ENCODE data around the gene DOCK2. TPM values are rescaled to one million over a fixed set of nuclear protein-coding genes. Genes with fewer than 3 reads are reported as not detected.

Gene DOCK2
- total RNA-seq, 2 donors from 2014 or later, result 32.1 to 40.3 TPM

DNA sequence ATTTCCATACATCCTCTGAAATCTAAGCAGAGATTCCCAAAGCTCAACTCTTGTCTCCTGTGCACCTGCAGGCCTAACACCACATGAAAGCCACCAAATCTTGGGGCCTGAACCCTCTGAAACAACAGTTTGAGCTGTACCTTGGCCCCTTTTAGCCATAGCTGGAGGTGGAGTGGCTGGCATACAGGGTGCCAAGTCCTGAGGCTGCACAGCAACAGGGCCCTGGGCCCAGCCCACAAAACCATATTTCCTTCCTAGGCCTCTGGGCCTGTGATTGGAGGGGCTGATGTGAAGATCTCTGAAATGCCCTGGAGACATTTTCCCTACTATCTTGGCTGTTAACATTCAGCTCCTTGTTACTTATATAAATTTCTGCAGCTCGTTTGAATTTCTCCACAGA lies 26.5 kb downstream of the DOCK2 start:
- no peaks in the 10 kb centered on the region for H3K9me3 ChIP-seq
- H3K27ac ChIP-seq, result no peak overlapping the region
- ATAC-seq (ENCODE audit: insufficient number of reproducible peaks, low FRiP score, low read depth), result no peak
- H3K36me3 ChIP-seq, result no peaks in the 10 kb centered on the region
- H3K4me1 ChIP-seq (ENCODE audit: control insufficient read depth in 1 of 2, low read depth in 2 of 2), result peaks cover 0 to under 1% of the 10 kb centered on the region in 2 donors
- no peak overlapping the region for H3K4me3 ChIP-seq
- TF ChIP-seq, protein P1, sequence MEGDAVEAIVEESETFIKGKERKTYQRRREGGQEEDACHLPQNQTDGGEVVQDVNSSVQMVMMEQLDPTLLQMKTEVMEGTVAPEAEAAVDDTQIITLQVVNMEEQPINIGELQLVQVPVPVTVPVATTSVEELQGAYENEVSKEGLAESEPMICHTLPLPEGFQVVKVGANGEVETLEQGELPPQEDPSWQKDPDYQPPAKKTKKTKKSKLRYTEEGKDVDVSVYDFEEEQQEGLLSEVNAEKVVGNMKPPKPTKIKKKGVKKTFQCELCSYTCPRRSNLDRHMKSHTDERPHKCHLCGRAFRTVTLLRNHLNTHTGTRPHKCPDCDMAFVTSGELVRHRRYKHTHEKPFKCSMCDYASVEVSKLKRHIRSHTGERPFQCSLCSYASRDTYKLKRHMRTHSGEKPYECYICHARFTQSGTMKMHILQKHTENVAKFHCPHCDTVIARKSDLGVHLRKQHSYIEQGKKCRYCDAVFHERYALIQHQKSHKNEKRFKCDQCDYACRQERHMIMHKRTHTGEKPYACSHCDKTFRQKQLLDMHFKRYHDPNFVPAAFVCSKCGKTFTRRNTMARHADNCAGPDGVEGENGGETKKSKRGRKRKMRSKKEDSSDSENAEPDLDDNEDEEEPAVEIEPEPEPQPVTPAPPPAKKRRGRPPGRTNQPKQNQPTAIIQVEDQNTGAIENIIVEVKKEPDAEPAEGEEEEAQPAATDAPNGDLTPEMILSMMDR (IDR thresholded peaks at IDR 0.05), result no peak
- no peaks in the 10 kb centered on the region for H3K27me3 ChIP-seq (replicated peaks; ENCODE audit: insufficient read depth)
- no peak for DNase-seq (ENCODE audit: low spot score)

DNA sequence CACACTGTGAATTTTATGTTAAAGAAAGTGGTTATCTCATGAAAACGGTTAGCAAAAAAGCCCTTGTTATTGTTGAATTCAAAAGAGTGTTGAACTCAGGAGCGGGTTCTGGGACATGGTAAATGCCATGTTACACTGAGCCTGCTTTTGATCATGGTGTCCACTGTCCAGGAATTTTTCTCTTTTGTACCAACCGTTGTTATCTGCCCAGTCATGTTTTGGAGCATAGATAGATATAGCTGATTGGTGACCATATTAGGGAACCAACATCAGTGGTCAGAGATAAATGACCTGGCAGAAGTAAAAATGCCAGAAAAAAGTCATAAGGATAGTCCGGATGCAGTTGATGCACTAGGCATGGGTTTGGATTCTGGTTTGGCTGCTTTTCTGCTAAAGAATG lies 29.3 kb downstream of the DOCK2 start:
- DNase-seq (ENCODE audit: low spot score) (no peak), ATAC-seq (ENCODE audit: insufficient number of reproducible peaks, low FRiP score, low read depth) (no peak)
- no peaks in the 10 kb centered on the region for H3K9me3 ChIP-seq
- TF ChIP-seq, protein P1 (IDR thresholded peaks at IDR 0.05), result no peak
- peaks cover 0 to 6% of the 10 kb centered on the region in 2 donors for H3K4me1 ChIP-seq (ENCODE audit: control insufficient read depth in 1 of 2, low read depth in 2 of 2)
- no peak overlapping the region for H3K4me3 ChIP-seq
- H3K27me3 ChIP-seq (replicated peaks; ENCODE audit: insufficient read depth), result no peaks in the 10 kb centered on the region
- H3K36me3 ChIP-seq, result no peaks in the 10 kb centered on the region
- H3K27ac ChIP-seq, result no peak overlapping the region

DNA sequence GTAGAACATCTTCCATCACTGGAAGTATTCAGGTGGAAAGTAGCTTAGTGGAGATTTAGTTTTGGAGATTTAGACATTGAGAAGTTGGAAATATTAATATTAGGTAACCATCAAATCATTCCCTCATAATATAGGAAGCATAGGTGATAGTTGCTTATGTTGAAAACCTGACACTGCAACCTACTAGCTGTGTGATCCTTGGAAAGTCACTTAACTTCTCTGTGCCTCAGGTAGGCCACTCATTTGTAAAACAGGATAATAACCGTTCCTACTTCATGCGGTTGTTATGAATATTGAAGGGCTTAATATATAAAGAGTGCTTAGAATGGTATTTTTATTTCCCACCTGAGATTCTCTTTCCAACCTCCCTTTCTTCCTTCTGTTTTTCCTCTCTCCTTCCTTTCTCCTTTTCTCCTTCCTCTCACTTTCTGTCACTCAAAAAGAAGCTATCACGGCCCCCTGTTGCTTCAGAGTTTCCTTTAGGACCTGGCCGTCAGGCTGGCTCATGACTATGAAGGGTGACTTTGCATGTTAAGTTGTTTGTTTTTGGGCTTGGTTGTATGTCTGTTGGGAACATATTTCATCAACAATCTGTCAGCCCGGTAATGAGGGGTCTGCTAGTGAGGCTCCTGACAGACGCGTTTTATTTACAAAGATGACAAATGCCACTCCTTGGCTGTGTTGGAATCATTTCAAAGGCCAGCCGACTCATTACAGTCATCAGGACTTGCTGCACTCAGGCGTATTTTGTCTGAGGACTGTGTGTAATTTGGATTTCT lies 31.0 kb downstream of the DOCK2 start:
- H3K4me1 ChIP-seq (ENCODE audit: control insufficient read depth in 1 of 2, low read depth in 2 of 2), result peaks cover 0 to 6% of the 10 kb centered on the region in 2 donors

DNA sequence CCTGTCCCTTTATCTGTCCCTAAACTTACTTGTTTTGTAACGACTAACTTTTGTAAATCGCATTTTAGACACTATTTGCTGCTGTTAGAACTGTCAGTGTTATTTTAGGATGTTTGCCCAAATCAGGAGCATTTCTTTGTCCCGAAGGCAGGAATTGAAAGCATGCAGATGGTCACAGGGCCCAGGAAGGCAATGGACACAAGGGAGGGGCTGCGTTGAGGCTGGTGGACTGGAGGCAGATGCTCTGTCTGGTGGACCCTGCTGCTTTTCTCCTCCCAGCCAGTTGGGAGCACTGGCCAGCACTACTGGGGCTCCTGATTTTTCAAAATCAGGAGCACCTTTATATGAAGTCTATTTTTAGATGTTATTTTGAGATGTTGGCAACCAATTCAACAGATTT lies 31.7 kb downstream of the DOCK2 start:
- H3K36me3 ChIP-seq, result no peaks in the 10 kb centered on the region
- no peaks in the 10 kb centered on the region for H3K9me3 ChIP-seq
- ATAC-seq (ENCODE audit: insufficient number of reproducible peaks, low FRiP score, low read depth), result no peak
- TF ChIP-seq, protein P1 (IDR thresholded peaks at IDR 0.05), result no peak
- peaks cover 0 to 6% of the 10 kb centered on the region in 2 donors for H3K4me1 ChIP-seq (ENCODE audit: control insufficient read depth in 1 of 2, low read depth in 2 of 2)
- no peak for DNase-seq (ENCODE audit: low spot score)
- H3K27me3 ChIP-seq (replicated peaks; ENCODE audit: insufficient read depth), result no peaks in the 10 kb centered on the region
- no peak overlapping the region for H3K27ac ChIP-seq
- H3K4me3 ChIP-seq, result no peak overlapping the region

More for the DNA sequence above, 31.0 kb downstream of the DOCK2 start:
- TF ChIP-seq, protein P1 (IDR thresholded peaks at IDR 0.05), result no peak
- no peak overlapping the region for H3K4me3 ChIP-seq
- no peaks in the 10 kb centered on the region for H3K36me3 ChIP-seq
- no peak for DNase-seq (ENCODE audit: low spot score)
- ATAC-seq (ENCODE audit: insufficient number of reproducible peaks, low FRiP score, low read depth), result no peak
- no peaks in the 10 kb centered on the region for H3K9me3 ChIP-seq
- H3K27me3 ChIP-seq (replicated peaks; ENCODE audit: insufficient read depth), result no peaks in the 10 kb centered on the region
- no peak overlapping the region for H3K27ac ChIP-seq

DNA sequence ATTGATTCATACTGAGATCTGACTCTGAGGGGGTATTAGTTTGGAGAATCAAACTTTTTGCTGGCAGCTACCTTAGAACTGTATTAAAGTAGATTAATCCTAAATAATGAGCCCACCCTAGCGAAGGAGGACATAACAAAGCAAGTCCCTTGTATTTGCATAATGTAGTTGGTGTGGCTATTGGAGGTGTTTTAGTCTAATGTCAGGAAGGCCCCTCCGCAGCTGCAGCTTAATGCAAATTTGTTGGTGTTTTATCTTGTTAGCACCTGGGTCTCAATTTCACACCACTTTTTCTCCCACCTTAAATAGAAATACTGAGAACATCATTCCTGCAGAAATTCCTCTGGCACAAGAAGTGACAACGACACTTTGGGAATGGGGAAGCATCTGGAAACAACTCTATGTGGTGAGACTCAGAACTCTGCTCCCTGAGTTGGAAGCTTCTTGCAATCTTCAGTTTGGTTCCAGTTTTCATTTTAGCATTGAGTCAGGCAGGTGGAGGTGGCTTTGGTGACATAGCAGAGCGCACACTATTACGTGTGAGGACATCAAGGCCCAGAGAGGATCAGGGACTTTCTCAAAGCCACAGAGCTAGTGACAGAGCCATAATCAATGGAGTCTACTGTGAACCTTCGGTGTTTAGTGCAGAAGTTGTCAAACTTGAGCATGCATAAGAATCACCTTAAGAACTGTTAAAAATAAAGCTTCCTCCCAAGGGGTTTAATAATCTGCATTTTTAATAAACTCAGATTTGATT lies 33.9 kb downstream of the DOCK2 start:
- Histone ChIP-seq H3K9me3 (no peaks in the 10 kb centered on the region), H3K27me3 (replicated peaks; ENCODE audit: insufficient read depth) (no peaks in the 10 kb centered on the region), H3K27ac (no peak overlapping the region), H3K4me1 (ENCODE audit: control insufficient read depth in 1 of 2, low read depth in 2 of 2) (peaks cover 0 to 6% of the 10 kb centered on the region in 2 donors), H3K36me3 (no peaks in the 10 kb centered on the region), H3K4me3 (no peak overlapping the region)
- DNase-seq (ENCODE audit: low spot score) (no peak), ATAC-seq (ENCODE audit: insufficient number of reproducible peaks, low FRiP score, low read depth) (no peak)
- TF ChIP-seq, protein P1 (IDR thresholded peaks at IDR 0.05), result no peak
